ENCODE results near the gene STX4. TPM values are rescaled to one million over a fixed set of nuclear protein-coding genes. Genes with fewer than 3 reads are reported as not detected.
"Not testable (repeated sequence)": the region's sequence is repeated elsewhere in the genome, so short reads cannot be mapped to it uniquely, and the experiment has no call there.

The STX4 gene
- total and polyA plus RNA-seq, 8 donors = 37.7 to 84.8 (median 43.3) TPM

- intact Hi-C loops (cut with DNase I) = no loop called here
- Histone ChIP-seq H3K4me1 (no peaks in the 10 kb centered on the region), H3K27me3 (peaks cover 38 to 94% of the 10 kb centered on the region in 2 donors), H3K36me3 (no peaks in the 10 kb centered on the region), H3K9me3 (no peaks in the 10 kb centered on the region), H3K27ac (no peak within 1 kb of the TSS), H3K4me3 (no peak within 1 kb of the TSS)
- ATAC-seq (no peak), DNase-seq (peak in 1 of 4 donors; percentile 28)
- no peak for TF ChIP-seq CTCF (IDR thresholded peaks at IDR 0.05)
Observed at GRCh38 chr16:31010585-31011325, 22.6 kb upstream of the STX4 start, which contains the start of gene STX1B. STX1B (minus strand) TSS chr16:31010638; CDS start chr16:31010396, 242 bp downstream.

GRCh38 chr16:31011815-31012214, 21.5 kb upstream of the STX4 start:
- H3K36me3 ChIP-seq; H3K4me1 ChIP-seq; intact Hi-C loops (cut with DNase I); H3K27ac ChIP-seq; H3K4me3 ChIP-seq; DNase-seq; ATAC-seq; H3K9me3 ChIP-seq: not testable (repeated sequence)
- H3K27me3 ChIP-seq = peaks cover 38 to 95% of the 10 kb centered on the region in 2 donors

GRCh38 chr16:31013292-31013691, 20.1 kb upstream of the STX4 start:
- ATAC-seq; H3K9me3 ChIP-seq; H3K4me3 ChIP-seq; intact Hi-C loops (cut with DNase I); DNase-seq; H3K4me1 ChIP-seq; H3K27ac ChIP-seq; H3K36me3 ChIP-seq: not testable (repeated sequence)
- peaks cover 32 to 92% of the 10 kb centered on the region in 2 donors for H3K27me3 ChIP-seq

- Histone ChIP-seq H3K36me3 (no peaks in the 10 kb centered on the region), H3K4me1 (no peaks in the 10 kb centered on the region), H3K27me3 (peaks cover 12 to 65% of the 10 kb centered on the region in 2 donors), H3K4me3 (no peak overlapping the region), H3K27ac (no peak overlapping the region), H3K9me3 (no peaks in the 10 kb centered on the region)
- intact Hi-C loops (cut with DNase I) = no loop called here
- TF ChIP-seq CTCF (IDR thresholded peaks at IDR 0.05) = no peak
- ATAC-seq = no peak
- DNase-seq = no peak
Observed at GRCh38 chr16:31016018-31016417, 17.3 kb upstream of the STX4 start.

- H3K36me3 ChIP-seq; H3K4me1 ChIP-seq; intact Hi-C loops (cut with DNase I); H3K27ac ChIP-seq; ATAC-seq; DNase-seq; H3K4me3 ChIP-seq; H3K9me3 ChIP-seq: not testable (repeated sequence)
- peaks cover 0 to 48% of the 10 kb centered on the region in 2 donors for H3K27me3 ChIP-seq
Observed at GRCh38 chr16:31017756-31018155, 15.6 kb upstream of the STX4 start.

GRCh38 chr16:31020536-31020935, 12.8 kb upstream of the STX4 start:
- intact Hi-C loops (cut with DNase I) = no loop called here
- no peak for TF ChIP-seq CTCF (IDR thresholded peaks at IDR 0.05)
- Histone ChIP-seq H3K27ac (no peak overlapping the region), H3K4me3 (no peak overlapping the region), H3K36me3 (no peaks in the 10 kb centered on the region), H3K27me3 (peaks cover 0 to 25% of the 10 kb centered on the region in 2 donors), H3K9me3 (no peaks in the 10 kb centered on the region), H3K4me1 (peaks cover 0 to 6% of the 10 kb centered on the region in 2 donors)
- DNase-seq = no peak
- ATAC-seq = no peak
